B cell (primary cell): Measurements from ENCODE around the gene SRD5A3.

Experiments used
- CTCF ChIP-seq: fragments of 200-600 bp; IDR thresholded peaks from one replicate; pipeline ENCODE4 v1.8.0; 2022; ENCODE audit warnings: antibody characterized with exemption, mild to moderate bottlenecking
- EZH2 ChIP-seq: IDR thresholded peaks from 2 replicates; pipeline ENCODE4 v1.6.1; 2012; ENCODE audit warnings: borderline replicate concordance, low read depth, mild to moderate bottlenecking, moderate library complexity, low read length; ENCODE audit not compliant: insufficient read depth, poor library complexity, severe bottlenecking

DNA sequence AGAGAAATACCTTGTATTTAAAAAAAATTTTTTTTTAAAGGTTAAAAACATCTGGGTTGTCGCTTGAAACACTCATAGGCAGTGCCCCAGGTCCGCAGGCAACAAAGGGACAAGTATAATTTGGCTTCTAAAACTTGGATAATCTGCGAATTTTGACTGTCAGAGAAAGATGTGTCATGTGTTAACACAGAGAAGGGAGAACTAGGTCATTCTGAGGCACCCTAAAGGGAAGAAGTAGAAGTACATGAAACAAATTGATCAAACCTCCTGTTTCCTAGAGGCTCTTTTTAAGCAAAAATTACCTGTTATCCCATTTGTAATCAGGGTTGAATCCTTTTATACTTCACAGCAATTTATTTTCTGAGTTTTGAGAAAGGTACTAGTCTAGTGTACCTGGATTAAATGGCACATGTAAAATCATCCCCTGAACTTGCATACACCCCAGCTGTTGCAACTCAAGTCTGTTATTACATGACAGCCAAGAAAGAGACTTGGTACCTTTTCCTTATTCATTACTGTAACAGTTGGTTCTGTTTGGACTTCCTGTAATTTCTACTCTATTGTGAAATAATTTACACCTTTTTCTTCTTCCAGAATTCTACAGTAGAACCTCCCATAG, 1.7 kb downstream of the SRD5A3 start:
- TF ChIP-seq CTCF = no peak
- TF ChIP-seq EZH2 = no peak
